GM12878 (cell line): Measurements from ENCODE around the gene FNDC3B. TPM values are rescaled to one million over a fixed set of nuclear protein-coding genes. Genes with fewer than 3 reads are reported as not detected.

Experiments used
- ATAC-seq: fragments of 200-7000 bp; cut with Tn5 transposase; 3 replicates; pipeline ENCODE4 v1.9.1; 2020; ENCODE audit warnings: mild to moderate bottlenecking, moderate library complexity
- BruUV-seq: library from RNA; stranded (reverse); fragments of 400-500 nt; replicated peaks from 2 replicates; lab custom pipeline; 2021; lab: Mats Ljungman, UMichigan
- CTCF ChIA-PET: fragments of 300-600 bp; sonication (Branson Sonifier 250); formaldehyde crosslinking; extraction: SDS; loops from one replicate; lab custom pipeline; 2021; ENCODE audit warnings: inconsistent platforms; lab: Yijun Ruan, JAX
- POLR2A ChIA-PET: fragments of 350-600 bp; formaldehyde crosslinking; extraction: SDS; loops from one replicate; lab custom pipeline; 2021; ENCODE audit warnings: inconsistent platforms; lab: Charles Lee
- RAD21 ChIA-PET: fragments of 300-600 bp; sonication (Branson Sonifier 250); formaldehyde crosslinking; loops from one replicate; lab custom pipeline; 2023; ENCODE audit warnings: antibody characterized with exemption; ENCODE audit not compliant: unreplicated experiment; lab: Charles Lee
- SMC1A ChIA-PET: fragments of 300-600 bp; sonication (Branson Sonifier 250); formaldehyde crosslinking; loops from one replicate; lab custom pipeline; 2023; ENCODE audit not compliant: unreplicated experiment, uncharacterized antibody; lab: Charles Lee
- DNase-seq: peaks from one replicate; pipeline ENCODE4 v3.0.0-alpha.2; 2011; ENCODE audit warnings: low read depth, low spot score
- FAIRE-seq: peaks from 3 replicates; lab custom pipeline; 2011; peaks lifted over from hg19 to GRCh38; lab: Jason Lieb, UNC
- H2AFZ ChIP-seq: 2 replicates; pipeline ENCODE4 v1.6.0; 2011; ENCODE audit warnings: low read depth, low read length, control low read depth; ENCODE audit not compliant: control insufficient read depth
- H3K27ac ChIP-seq: 2 replicates; pipeline ENCODE4 v1.5.1; 2011; ENCODE audit warnings: control low read depth; ENCODE audit not compliant: control insufficient read depth, insufficient read depth
- H3K27me3 ChIP-seq, 2 experiments: replicated peaks in 1 of 2; 2 replicates each; pipeline versions ENCODE4 v1.6.0 to v1.6.1; 2011; ENCODE audit warnings: low read length in 1 of 2; ENCODE audit not compliant: control insufficient read depth in 2 of 2, insufficient read depth in 2 of 2
- H3K36me3 ChIP-seq, 2 experiments: 2 replicates each; pipeline ENCODE4 v1.5.1; 2011; ENCODE audit warnings: low read length in 1 of 2; ENCODE audit not compliant: control insufficient read depth in 2 of 2, insufficient read depth in 2 of 2
- H3K4me1 ChIP-seq: 2 replicates; pipeline ENCODE4 v1.6.1; 2011; ENCODE audit warnings: mild to moderate bottlenecking, low read length, moderate library complexity, mixed read lengths; ENCODE audit not compliant: control insufficient read depth, insufficient read depth
- H3K4me2 ChIP-seq: 2 replicates; pipeline ENCODE4 v1.6.0; 2011; ENCODE audit warnings: control low read depth; ENCODE audit not compliant: control insufficient read depth, insufficient read depth
- H3K4me3 ChIP-seq: fragments of 200-600 bp; sonication (generic); 2 replicates; pipeline ENCODE4 v1.5.1; 2016
- H3K79me2 ChIP-seq: 2 replicates; pipeline ENCODE4 v1.6.0; 2011; ENCODE audit warnings: low read length; ENCODE audit not compliant: control insufficient read depth, insufficient read depth
- H3K9ac ChIP-seq: 2 replicates; pipeline ENCODE4 v1.8.0; 2011; ENCODE audit warnings: low read length, control low read depth, mixed read lengths; ENCODE audit not compliant: control insufficient read depth, insufficient read depth
- H3K9me3 ChIP-seq: replicated peaks from 3 replicates; pipeline ENCODE4 v1.5.1; 2011; ENCODE audit warnings: mild to moderate bottlenecking, low read length; ENCODE audit not compliant: control insufficient read depth, insufficient read depth
- H4K20me1 ChIP-seq: 2 replicates; pipeline ENCODE4 v1.6.0; 2011; ENCODE audit not compliant: control insufficient read depth, insufficient read depth
- ETV6 ChIP-seq, 2 experiments: fragments of 450-650 bp in 1 of 2; IDR thresholded peaks in 1 of 2; conservative IDR thresholded peaks in 1 of 2; 2 replicates each; pipeline ENCODE4 v1.6.1; 2014; ENCODE audit warnings: antibody characterized with exemption in 1 of 2, borderline replicate concordance in 1 of 2, low read depth in 1 of 2, mild to moderate bottlenecking in 1 of 2, moderate library complexity in 1 of 2
- NFYA ChIP-seq: IDR thresholded peaks from 2 replicates; pipeline ENCODE4 v1.6.1; 2011; ENCODE audit warnings: low read depth, mild to moderate bottlenecking, low read length, improper control_type of control experiment, borderline replicate concordance
- RELA ChIP-seq: fragments of 450-650 bp; IDR thresholded peaks from 2 replicates; pipeline ENCODE4 v1.8.0; 2014; ENCODE audit warnings: borderline replicate concordance; ENCODE audit not compliant: partially characterized antibody
- WGBS: methylation state at CpG from one replicate; pipeline ENCODE4 v1.1.6; 2016; ENCODE audit warnings: low lambda C conversion rate; ENCODE audit not compliant: insufficient replicate concordance, insufficient coverage; ENCODE audit errors: missing lambda C conversion rate; 5-methylcytosine and 5-hydroxymethylcytosine counted together
- in situ Hi-C: fragments of 300-500 bp; cut with MboI; formaldehyde crosslinking; loops from 9 replicates; pipeline ENCODE4 v1.14.3; 2018; ENCODE audit warnings: mixed read lengths
- intact Hi-C: fragments of 100-400 bp; cut with micrococcal nuclease; formaldehyde crosslinking; loops from one replicate; pipeline ENCODE4 v1.14.2; 2022; ENCODE audit not compliant: unreplicated experiment
- polyA plus RNA-seq, 11 experiments: library from polyadenylated mRNA; depleted of rRNA in 4 of 11; unstranded in 6 of 11; stranded (reverse) in 5 of 11; fragments of >200 nt; fragmentation: Nextera tagmentation in 4 of 11; fragmentation: Illumina TruSeq in 1 of 11; extraction: Ambion mirVana in 4 of 11; extraction: Trizol in 1 of 11; gene quantifications; 1 replicate in 1 of 11; 2 replicates in 10 of 11; pipeline versions ENCODE4 v1.2.1 to v1.2.3, GENCODE V29; 2011 to 2016; ENCODE audit warnings: inconsistent platforms in 2 of 11, missing spikeins in 2 of 11, low read depth in 1 of 11
- total RNA-seq, 4 experiments: library from RNA; depleted of rRNA in 3 of 4; stranded (reverse); fragments of >200 nt in 3 of 4; fragmentation: Illumina TruSeq in 1 of 4; extraction: Trizol in 1 of 4; gene quantifications; 2 replicates each; pipeline versions ENCODE4 v1.2.1 to v1.2.3, GENCODE V29; 2013 to 2021
- TF ChIP-seq, protein P1 (sequence below): fragments of 450-650 bp; IDR thresholded peaks from 2 replicates; pipeline ENCODE4 v1.6.1; 2017; ENCODE audit warnings: mild to moderate bottlenecking, moderate library complexity
- TF ChIP-seq, protein P2 (sequence below): fragments of 450-650 bp; IDR thresholded peaks from 2 replicates; pipeline ENCODE4 v1.6.1; 2017; ENCODE audit warnings: borderline replicate concordance

Gene FNDC3B
- total and polyA plus RNA-seq, 10 of the 15 experiments (the other 5 are each of a cell fraction or from before 2014, with no cell fraction given), result 7.9 to 35.0 (median 18.5) TPM

DNA sequence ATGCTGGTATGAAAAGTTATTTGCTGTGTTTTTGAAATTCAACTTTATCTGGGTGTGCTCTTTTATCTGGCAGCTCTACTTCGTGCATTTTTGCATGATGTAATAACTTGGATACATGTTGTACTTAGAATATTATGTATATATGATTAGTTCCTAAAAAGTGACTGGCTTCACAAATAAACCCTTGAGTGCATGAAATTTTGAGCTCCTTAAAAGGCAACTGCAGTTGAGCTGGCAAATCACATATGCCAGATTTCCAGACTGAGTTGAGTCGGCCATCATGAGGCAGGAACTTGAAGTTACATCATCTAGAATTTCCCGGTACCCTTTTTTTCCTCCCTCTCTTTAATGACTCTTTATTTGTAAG lies 162.5 kb downstream of the FNDC3B start:
- CTCF ChIA-PET, result interaction anchor here (0.7 kb wide), 1 partner anchor 95 kb away, joined by 3 read pairs; no protein-coding TSS in a partner anchor
- Histone ChIP-seq H4K20me1 (no peaks in the 10 kb centered on the region), H2AFZ (no peak overlapping the region)

More for the DNA sequence above, 162.5 kb downstream of the FNDC3B start:
- peaks cover 4% of the 10 kb centered on the region for H3K79me2 ChIP-seq
- no peaks in the 10 kb centered on the region for H3K4me1 ChIP-seq
- in situ Hi-C loops, result no loop called here
- WGBS, result 78% methylated on average over 3 of the region's 3 CpGs
- TF ChIP-seq ETV6 (conservative IDR thresholded peaks at IDR 0.05 in 1 of 2, IDR thresholded peaks at IDR 0.05 in 1 of 2; ENCODE audit: borderline replicate concordance in 1 of 2, low read depth in 1 of 2), result no peak
- TF ChIP-seq, protein P1, sequence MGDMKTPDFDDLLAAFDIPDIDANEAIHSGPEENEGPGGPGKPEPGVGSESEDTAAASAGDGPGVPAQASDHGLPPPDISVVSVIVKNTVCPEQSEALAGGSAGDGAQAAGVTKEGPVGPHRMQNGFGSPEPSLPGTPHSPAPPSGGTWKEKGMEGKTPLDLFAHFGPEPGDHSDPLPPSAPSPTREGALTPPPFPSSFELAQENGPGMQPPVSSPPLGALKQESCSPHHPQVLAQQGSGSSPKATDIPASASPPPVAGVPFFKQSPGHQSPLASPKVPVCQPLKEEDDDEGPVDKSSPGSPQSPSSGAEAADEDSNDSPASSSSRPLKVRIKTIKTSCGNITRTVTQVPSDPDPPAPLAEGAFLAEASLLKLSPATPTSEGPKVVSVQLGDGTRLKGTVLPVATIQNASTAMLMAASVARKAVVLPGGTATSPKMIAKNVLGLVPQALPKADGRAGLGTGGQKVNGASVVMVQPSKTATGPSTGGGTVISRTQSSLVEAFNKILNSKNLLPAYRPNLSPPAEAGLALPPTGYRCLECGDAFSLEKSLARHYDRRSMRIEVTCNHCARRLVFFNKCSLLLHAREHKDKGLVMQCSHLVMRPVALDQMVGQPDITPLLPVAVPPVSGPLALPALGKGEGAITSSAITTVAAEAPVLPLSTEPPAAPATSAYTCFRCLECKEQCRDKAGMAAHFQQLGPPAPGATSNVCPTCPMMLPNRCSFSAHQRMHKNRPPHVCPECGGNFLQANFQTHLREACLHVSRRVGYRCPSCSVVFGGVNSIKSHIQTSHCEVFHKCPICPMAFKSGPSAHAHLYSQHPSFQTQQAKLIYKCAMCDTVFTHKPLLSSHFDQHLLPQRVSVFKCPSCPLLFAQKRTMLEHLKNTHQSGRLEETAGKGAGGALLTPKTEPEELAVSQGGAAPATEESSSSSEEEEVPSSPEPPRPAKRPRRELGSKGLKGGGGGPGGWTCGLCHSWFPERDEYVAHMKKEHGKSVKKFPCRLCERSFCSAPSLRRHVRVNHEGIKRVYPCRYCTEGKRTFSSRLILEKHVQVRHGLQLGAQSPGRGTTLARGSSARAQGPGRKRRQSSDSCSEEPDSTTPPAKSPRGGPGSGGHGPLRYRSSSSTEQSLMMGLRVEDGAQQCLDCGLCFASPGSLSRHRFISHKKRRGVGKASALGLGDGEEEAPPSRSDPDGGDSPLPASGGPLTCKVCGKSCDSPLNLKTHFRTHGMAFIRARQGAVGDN, result no peak
- TF ChIP-seq RELA, result no peak
- no peak for TF ChIP-seq NFYA
- TF ChIP-seq, protein P2, sequence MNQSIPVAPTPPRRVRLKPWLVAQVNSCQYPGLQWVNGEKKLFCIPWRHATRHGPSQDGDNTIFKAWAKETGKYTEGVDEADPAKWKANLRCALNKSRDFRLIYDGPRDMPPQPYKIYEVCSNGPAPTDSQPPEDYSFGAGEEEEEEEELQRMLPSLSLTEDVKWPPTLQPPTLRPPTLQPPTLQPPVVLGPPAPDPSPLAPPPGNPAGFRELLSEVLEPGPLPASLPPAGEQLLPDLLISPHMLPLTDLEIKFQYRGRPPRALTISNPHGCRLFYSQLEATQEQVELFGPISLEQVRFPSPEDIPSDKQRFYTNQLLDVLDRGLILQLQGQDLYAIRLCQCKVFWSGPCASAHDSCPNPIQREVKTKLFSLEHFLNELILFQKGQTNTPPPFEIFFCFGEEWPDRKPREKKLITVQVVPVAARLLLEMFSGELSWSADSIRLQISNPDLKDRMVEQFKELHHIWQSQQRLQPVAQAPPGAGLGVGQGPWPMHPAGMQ, result no peak
- intact Hi-C loops, result no loop called here
- H3K27ac ChIP-seq, result no peak overlapping the region
- FAIRE-seq, result no peak
- ChIA-PET SMC1A (interaction anchor here (0.7 to 1.9 kb wide), 8 partner anchors 10 to 74 kb away, joined by 3 to 7 read pairs (median 3); no protein-coding TSS in a partner anchor), POLR2A (interaction anchor here (1.0 to 1.4 kb wide), 2 partner anchors 9 to 16 kb away, joined by 3 read pairs; no protein-coding TSS in a partner anchor), RAD21 (interaction anchor here (1.1 to 1.5 kb wide), 2 partner anchors 55 to 63 kb away, joined by 3 to 5 read pairs; no protein-coding TSS in a partner anchor)
- no peaks in the 10 kb centered on the region for H3K27me3 ChIP-seq
- peaks cover 9% of the 10 kb centered on the region for H3K9me3 ChIP-seq
- ATAC-seq, result no peak
- H3K36me3 ChIP-seq, result no peaks in the 10 kb centered on the region
- DNase-seq, result no peak
- H3K9ac ChIP-seq, result no peak overlapping the region
- no peak overlapping the region for H3K4me3 ChIP-seq
- no peak overlapping the region for H3K4me2 ChIP-seq
- BruUV-seq, result no TSS peak
